Right lobe of liver (tissue), 4 donors: ENCODE data around the gene CAST.

Experiments
- POLR2A ChIP-seq: fragments of 450-650 bp; IDR thresholded peaks from one replicate; pipeline ENCODE4 v1.6.1; 2017; ENCODE audit warnings: antibody characterized with exemption, mild to moderate bottlenecking
- TF ChIP-seq, protein P1 (sequence below), 4 donors: fragments of 200-600 bp in 3 of 4; fragments of 450-650 bp in 1 of 4; IDR thresholded peaks; one replicate each; pipeline versions ENCODE4 v1.5.1 to v1.8.0; 2016 to 2022; ENCODE audit warnings: antibody characterized with exemption in 4 of 4, mild to moderate bottlenecking in 2 of 4
- donor health status: DM: no; HTN: no; CAD: no.
- donor health status: DM: no; HTN: no; CAD: no.
- donor health status: DM: no; HTN: yes; CAD: no.

GRCh38 chr5:96772542-96772941, 110.4 kb downstream of the CAST start:
- TF ChIP-seq, protein P1, sequence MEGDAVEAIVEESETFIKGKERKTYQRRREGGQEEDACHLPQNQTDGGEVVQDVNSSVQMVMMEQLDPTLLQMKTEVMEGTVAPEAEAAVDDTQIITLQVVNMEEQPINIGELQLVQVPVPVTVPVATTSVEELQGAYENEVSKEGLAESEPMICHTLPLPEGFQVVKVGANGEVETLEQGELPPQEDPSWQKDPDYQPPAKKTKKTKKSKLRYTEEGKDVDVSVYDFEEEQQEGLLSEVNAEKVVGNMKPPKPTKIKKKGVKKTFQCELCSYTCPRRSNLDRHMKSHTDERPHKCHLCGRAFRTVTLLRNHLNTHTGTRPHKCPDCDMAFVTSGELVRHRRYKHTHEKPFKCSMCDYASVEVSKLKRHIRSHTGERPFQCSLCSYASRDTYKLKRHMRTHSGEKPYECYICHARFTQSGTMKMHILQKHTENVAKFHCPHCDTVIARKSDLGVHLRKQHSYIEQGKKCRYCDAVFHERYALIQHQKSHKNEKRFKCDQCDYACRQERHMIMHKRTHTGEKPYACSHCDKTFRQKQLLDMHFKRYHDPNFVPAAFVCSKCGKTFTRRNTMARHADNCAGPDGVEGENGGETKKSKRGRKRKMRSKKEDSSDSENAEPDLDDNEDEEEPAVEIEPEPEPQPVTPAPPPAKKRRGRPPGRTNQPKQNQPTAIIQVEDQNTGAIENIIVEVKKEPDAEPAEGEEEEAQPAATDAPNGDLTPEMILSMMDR (IDR thresholded peaks at IDR 0.05) = no peak
- no peak for TF ChIP-seq POLR2A
